OCI-LY7 (cell line): ENCODE data around the gene HRH2. TPM values are rescaled to one million over a fixed set of nuclear protein-coding genes. Genes with fewer than 3 reads are reported as not detected.

ENCODE experiments used
- BruUV-seq: library from RNA; stranded (reverse); fragments of 400-500 nt; replicated peaks from 2 replicates; lab custom pipeline; 2021; lab: Mats Ljungman, UMichigan
- CTCF ChIA-PET: fragments of 300-600 bp; sonication (Branson Sonifier 250); formaldehyde crosslinking; loops from one replicate; lab custom pipeline; 2022; ENCODE audit warnings: antibody characterized with exemption; ENCODE audit not compliant: unreplicated experiment; lab: Charles Lee
- POLR2A ChIA-PET: fragments of 300-600 bp; sonication (Branson Sonifier 250); formaldehyde crosslinking; loops from one replicate; lab custom pipeline; 2022; ENCODE audit warnings: antibody characterized with exemption; lab: Charles Lee
- DNase-seq: peaks from one replicate; pipeline ENCODE4 v3.0.0-alpha.2; 2015; ENCODE audit warnings: low spot score
- H2AFZ ChIP-seq: fragments of 200-600 bp; sonication (generic), shearing (Covaris generic); 2 replicates; pipeline ENCODE4 v1.6.1; 2014; ENCODE audit warnings: mild to moderate bottlenecking, antibody characterized with exemption, low read length, moderate library complexity
- H3K27ac ChIP-seq: fragments of 200-600 bp; sonication (generic); 2 replicates; pipeline ENCODE4 v1.5.1; 2014; ENCODE audit warnings: mixed run types, low read depth, mild to moderate bottlenecking, moderate library complexity, low read length, inconsistent platforms; ENCODE audit not compliant: poor library complexity, severe bottlenecking
- H3K36me3 ChIP-seq: fragments of 200-600 bp; sonication (generic); 2 replicates; pipeline ENCODE4 v1.6.1; 2014; ENCODE audit warnings: mild to moderate bottlenecking, antibody characterized with exemption, low read length, moderate library complexity, mixed read lengths; ENCODE audit not compliant: insufficient read depth
- H3K4me1 ChIP-seq: fragments of 200-600 bp; sonication (generic); 2 replicates; pipeline ENCODE4 v1.5.1; 2014; ENCODE audit warnings: mild to moderate bottlenecking, low read length; ENCODE audit not compliant: insufficient read depth, poor library complexity, severe bottlenecking
- H3K4me2 ChIP-seq: fragments of 200-600 bp; sonication (generic); 2 replicates; pipeline ENCODE4 v1.6.1; 2014; ENCODE audit warnings: mild to moderate bottlenecking, low read length
- H3K4me3 ChIP-seq: fragments of 200-600 bp; sonication (generic); 2 replicates; pipeline ENCODE4 v1.5.1; 2014; ENCODE audit warnings: mild to moderate bottlenecking, low read depth, low read length; ENCODE audit not compliant: poor library complexity, severe bottlenecking
- H3K79me2 ChIP-seq: fragments of 200-600 bp; sonication (generic); 2 replicates; pipeline ENCODE4 v1.6.1; 2016; ENCODE audit warnings: low read depth, mild to moderate bottlenecking, low read length, moderate library complexity, mixed read lengths; ENCODE audit not compliant: insufficient read depth
- H3K9me2 ChIP-seq: fragments of 200-600 bp; sonication (generic); 2 replicates; pipeline ENCODE4 v1.6.1; 2016; ENCODE audit warnings: mild to moderate bottlenecking, low read length, mixed read lengths; ENCODE audit not compliant: insufficient read depth
- H3K9me3 ChIP-seq: fragments of 200-600 bp; sonication (generic); 2 replicates; pipeline ENCODE4 v1.6.1; 2014; ENCODE audit warnings: mild to moderate bottlenecking, mixed run types, low read length, mixed read lengths
- H4K20me1 ChIP-seq: fragments of 200-600 bp; sonication (generic); 2 replicates; pipeline ENCODE4 v1.6.1; 2014; ENCODE audit warnings: mild to moderate bottlenecking, antibody characterized with exemption, low read length, moderate library complexity, mixed read lengths; ENCODE audit not compliant: insufficient read depth
- EZH2phosphoT487 ChIP-seq: fragments of 200-600 bp; sonication (generic); IDR thresholded peaks from 2 replicates; pipeline ENCODE4 v1.6.1; 2018; ENCODE audit warnings: low read depth, borderline replicate concordance, mild to moderate bottlenecking, mixed run types, antibody characterized with exemption, low read length, moderate library complexity, mixed read lengths
- intact Hi-C: fragments of 100-400 bp; cut with micrococcal nuclease; formaldehyde crosslinking; loops from one replicate; pipeline ENCODE4 v1.10.0; 2022; ENCODE audit not compliant: unreplicated experiment
- total RNA-seq, 2 experiments: library from RNA; depleted of rRNA in 1 of 2; stranded (reverse); fragments of >200 nt in 1 of 2; shearing (Covaris generic) in 1 of 2; gene quantifications; 2 replicates each; pipeline ENCODE4 v1.2.3, GENCODE V29; 2014 to 2022
- TF ChIP-seq, protein P1 (sequence below): fragments of 200-600 bp; sonication (generic); conservative IDR thresholded peaks from 2 replicates; pipeline ENCODE4 v1.5.1; 2014; ENCODE audit warnings: mild to moderate bottlenecking, antibody characterized with exemption, low read length, moderate library complexity, mixed read lengths

HRH2 gene
- total RNA-seq, 2 experiments from 2014 or later = not detected

GRCh38 chr5:175735701-175736100 lies 77.8 kb downstream of the HRH2 start:
- no peaks in the 10 kb centered on the region for H3K4me1 ChIP-seq
- TF ChIP-seq, protein P1, sequence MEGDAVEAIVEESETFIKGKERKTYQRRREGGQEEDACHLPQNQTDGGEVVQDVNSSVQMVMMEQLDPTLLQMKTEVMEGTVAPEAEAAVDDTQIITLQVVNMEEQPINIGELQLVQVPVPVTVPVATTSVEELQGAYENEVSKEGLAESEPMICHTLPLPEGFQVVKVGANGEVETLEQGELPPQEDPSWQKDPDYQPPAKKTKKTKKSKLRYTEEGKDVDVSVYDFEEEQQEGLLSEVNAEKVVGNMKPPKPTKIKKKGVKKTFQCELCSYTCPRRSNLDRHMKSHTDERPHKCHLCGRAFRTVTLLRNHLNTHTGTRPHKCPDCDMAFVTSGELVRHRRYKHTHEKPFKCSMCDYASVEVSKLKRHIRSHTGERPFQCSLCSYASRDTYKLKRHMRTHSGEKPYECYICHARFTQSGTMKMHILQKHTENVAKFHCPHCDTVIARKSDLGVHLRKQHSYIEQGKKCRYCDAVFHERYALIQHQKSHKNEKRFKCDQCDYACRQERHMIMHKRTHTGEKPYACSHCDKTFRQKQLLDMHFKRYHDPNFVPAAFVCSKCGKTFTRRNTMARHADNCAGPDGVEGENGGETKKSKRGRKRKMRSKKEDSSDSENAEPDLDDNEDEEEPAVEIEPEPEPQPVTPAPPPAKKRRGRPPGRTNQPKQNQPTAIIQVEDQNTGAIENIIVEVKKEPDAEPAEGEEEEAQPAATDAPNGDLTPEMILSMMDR = no peak
- intact Hi-C loops = no loop called here
- CTCF ChIA-PET = no interaction called here
- no TSS peak for BruUV-seq
- H2AFZ ChIP-seq = no peak overlapping the region
- H3K9me2 ChIP-seq = no peaks in the 10 kb centered on the region
- H3K27ac ChIP-seq = no peak overlapping the region
- H3K9me3 ChIP-seq = no peaks in the 10 kb centered on the region
- no peaks in the 10 kb centered on the region for H3K36me3 ChIP-seq
- H3K4me2 ChIP-seq = no peak overlapping the region
- POLR2A ChIA-PET = no interaction called here
- H3K4me3 ChIP-seq = no peak overlapping the region
- H3K79me2 ChIP-seq = no peaks in the 10 kb centered on the region
- H4K20me1 ChIP-seq = no peaks in the 10 kb centered on the region
- no peak for DNase-seq

DNA sequence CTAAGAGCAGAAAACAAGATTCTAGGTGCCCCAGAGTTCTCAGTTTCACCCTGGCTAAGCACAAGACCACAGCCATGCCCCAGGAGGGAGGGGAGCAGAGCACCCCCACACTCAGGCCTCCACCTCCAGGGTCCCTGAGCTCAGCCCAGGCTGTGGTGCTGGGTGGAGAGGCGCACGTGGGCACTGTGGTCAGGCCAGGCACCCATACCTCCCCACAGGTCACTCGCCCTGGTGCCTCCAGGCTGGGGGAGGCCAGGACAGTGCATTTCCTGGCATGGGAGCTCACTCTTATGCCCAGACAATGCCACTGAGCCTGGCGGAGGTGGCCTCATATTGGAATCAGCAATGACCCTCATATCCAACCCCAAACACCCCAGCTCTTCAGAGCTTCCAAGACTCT lies 78.8 kb downstream of the HRH2 start:
- ChIA-PET CTCF (no interaction called here), POLR2A (no interaction called here)
- no peak for TF ChIP-seq EZH2phosphoT487
- TF ChIP-seq, protein P1 = no peak
- Histone ChIP-seq H3K4me3 (no peak overlapping the region), H3K4me1 (no peaks in the 10 kb centered on the region), H4K20me1 (no peaks in the 10 kb centered on the region), H3K9me3 (no peaks in the 10 kb centered on the region), H2AFZ (no peak overlapping the region), H3K79me2 (no peaks in the 10 kb centered on the region), H3K9me2 (no peaks in the 10 kb centered on the region), H3K4me2 (no peak overlapping the region), H3K36me3 (no peaks in the 10 kb centered on the region), H3K27ac (no peak overlapping the region)
- BruUV-seq = no TSS peak
- intact Hi-C loops = no loop called here
- no peak for DNase-seq

DNA sequence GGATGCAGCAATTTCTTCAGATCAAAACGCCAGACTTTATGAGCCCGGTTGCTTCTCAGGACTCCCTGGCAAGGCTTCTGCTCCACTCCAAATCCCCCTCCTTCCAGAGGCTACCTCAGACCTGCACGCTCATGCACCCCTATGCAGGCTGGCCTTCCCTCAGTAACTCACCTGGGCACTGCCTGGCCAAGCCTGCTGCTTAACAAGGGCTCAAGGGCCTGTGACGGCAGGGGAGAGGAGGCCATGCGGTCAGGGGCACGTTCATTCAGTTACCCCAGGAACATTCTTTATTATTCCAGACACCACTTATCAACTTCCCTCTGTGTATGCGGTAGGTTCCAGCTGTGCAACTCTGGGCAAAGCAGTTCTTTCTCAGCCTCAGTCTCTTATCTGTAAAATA lies 79.6 kb downstream of the HRH2 start:
- no peaks in the 10 kb centered on the region for H3K79me2 ChIP-seq
- no peaks in the 10 kb centered on the region for H3K9me3 ChIP-seq
- H3K9me2 ChIP-seq = no peaks in the 10 kb centered on the region
- H4K20me1 ChIP-seq = no peaks in the 10 kb centered on the region
- H2AFZ ChIP-seq = no peak overlapping the region
- DNase-seq = no peak
- ChIA-PET CTCF (no interaction called here), POLR2A (no interaction called here)
- no peaks in the 10 kb centered on the region for H3K4me1 ChIP-seq
- H3K4me3 ChIP-seq = no peak overlapping the region
- BruUV-seq = no TSS peak
- intact Hi-C loops = no loop called here
- H3K4me2 ChIP-seq = no peak overlapping the region
- H3K36me3 ChIP-seq = no peaks in the 10 kb centered on the region
- H3K27ac ChIP-seq = no peak overlapping the region
- TF ChIP-seq, protein P1 = no peak
- TF ChIP-seq EZH2phosphoT487 = no peak
